Hepatic stellate cell (primary cell): ENCODE measurements around the gene ZNF264.
"Not testable (repeated sequence)": the region's sequence is repeated elsewhere in the genome, so short reads cannot be mapped to it uniquely, and the experiment has no call there.

Source experiments
- DNase-seq: peaks from one replicate; pipeline ENCODE4 v3.0.0; 2011; ENCODE audit warnings: low spot score

Gene ZNF264

GRCh38 chr19:57191141-57192076 is at the start of gene ZNF264:
ZNF264 (plus strand) TSS chr19:57191500; CDS start chr19:57191914, 414 bp downstream.
- peak; percentile 90 for DNase-seq

GRCh38 chr19:57141699-57142098 is 49.6 kb upstream of the ZNF264 start:
- no peak for DNase-seq

- no peak for DNase-seq
Measured at GRCh38 chr19:57152921-57153320, 38.4 kb upstream of the ZNF264 start.

GRCh38 chr19:57161985-57162539 is 29.2 kb upstream of the ZNF264 start:
- DNase-seq = no peak

- no peak for DNase-seq
Measured at GRCh38 chr19:57165846-57166245, 25.5 kb upstream of the ZNF264 start.

- no peak for DNase-seq
Measured at GRCh38 chr19:57167385-57167784, 23.9 kb upstream of the ZNF264 start, which contains the start of gene DUXA. DUXA (minus strand) TSS chr19:57167485; CDS start chr19:57167443, 42 bp downstream.

- peak; percentile 67 for DNase-seq
Measured at GRCh38 chr19:57171551-57172081, 19.7 kb upstream of the ZNF264 start.

GRCh38 chr19:57190301-57190700 is 999 bp upstream of the ZNF264 start:
- DNase-seq = no peak

GRCh38 chr19:57192077-57192420 is 749 bp downstream of the ZNF264 start:
- DNase-seq = peak; percentile 17

GRCh38 chr19:57192993-57193392 is 1.7 kb downstream of the ZNF264 start:
- DNase-seq = no peak

GRCh38 chr19:57197874-57198273 is 6.6 kb downstream of the ZNF264 start:
- DNase-seq = not testable (repeated sequence)

- no peak for DNase-seq
Measured at GRCh38 chr19:57202160-57202559, 10.9 kb downstream of the ZNF264 start.

- no peak for DNase-seq
Measured at GRCh38 chr19:57210381-57210780, 19.1 kb downstream of the ZNF264 start.

GRCh38 chr19:57212109-57212508 is 20.8 kb downstream of the ZNF264 start:
- no peak for DNase-seq

GRCh38 chr19:57227502-57227901 is 36.2 kb downstream of the ZNF264 start:
- no peak for DNase-seq

- no peak for DNase-seq
Measured at GRCh38 chr19:57231686-57232085, 40.4 kb downstream of the ZNF264 start.

- DNase-seq = no peak
Measured at GRCh38 chr19:57233207-57233606, 41.9 kb downstream of the ZNF264 start.

GRCh38 chr19:57239982-57240310 is 48.6 kb downstream of the ZNF264 start:
- no peak for DNase-seq

GRCh38 chr19:57240311-57241090 is 49.2 kb downstream of the ZNF264 start, which contains the start of gene ZNF805:
ZNF805 (plus strand) TSS chr19:57240632; CDS start chr19:57240892, 260 bp downstream.
- DNase-seq = peak; percentile 97

GRCh38 chr19:57241176-57241575 is 49.9 kb downstream of the ZNF264 start:
- DNase-seq = peak; percentile 27

- no peak for DNase-seq
Measured at GRCh38 chr19:57242821-57243220, 51.5 kb downstream of the ZNF264 start.

GRCh38 chr19:57244513-57244912 is 53.2 kb downstream of the ZNF264 start:
- no peak for DNase-seq
